Measurements from ENCODE around the gene ATAD1.

DNA sequence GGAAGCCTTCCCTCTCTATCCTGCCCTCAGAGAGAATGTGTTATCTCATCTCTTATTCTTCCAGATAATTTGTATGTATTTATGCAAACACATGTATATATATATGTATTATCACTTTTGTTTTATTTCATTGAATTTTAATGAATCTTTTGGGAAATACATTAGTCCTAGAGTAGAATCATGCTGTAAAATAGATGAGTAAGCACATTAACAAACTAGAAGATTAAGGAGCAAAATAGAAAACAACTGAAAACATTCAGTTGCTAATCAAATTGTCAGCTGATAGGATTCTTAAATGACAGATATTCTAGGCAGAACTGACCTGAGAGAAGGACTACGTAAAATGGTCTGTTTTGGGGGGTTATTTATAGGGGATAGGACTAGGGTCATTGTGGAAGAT lies 34.1 kb upstream of the ATAD1 start:
- TF ChIP-seq POLR2A (IDR thresholded peaks at IDR 0.05; ENCODE audit: low read depth, low read length) (no peak), POLR2AphosphoS5 (IDR thresholded peaks at IDR 0.05; ENCODE audit: low read depth, low read length) (no peak), TAF1 (IDR thresholded peaks at IDR 0.05; ENCODE audit: borderline replicate concordance, low read depth, low read length) (no peak)

All from GM12892 (cell line).